HK-2 (cell line): ENCODE measurements around the gene OR5K2.

Experiments
- DNase-seq: peaks from one replicate; pipeline ENCODE4 v3.0.0-alpha.2; 2018; ENCODE audit not compliant: unreplicated experiment

The OR5K2 gene

GRCh38 chr3:98522544-98523281, 25.2 kb downstream of the OR5K2 start, which contains the start of gene CLDND1:
Gene CLDND1 (minus strand): TSS chr3:98522902. CDS start chr3:98521424, 1,478 bp downstream.
- peak; percentile 98 for DNase-seq

GRCh38 chr3:98525494-98525893, 28.0 kb downstream of the OR5K2 start:
- no peak for DNase-seq

- DNase-seq, result no peak
These were observed 31.2 kb downstream of the OR5K2 start for GRCh38 chr3:98528474-98529346.

- no peak for DNase-seq
These were observed 32.5 kb downstream of the OR5K2 start for GRCh38 chr3:98529856-98530459.

- DNase-seq, result no peak
These were observed 33.2 kb downstream of the OR5K2 start for GRCh38 chr3:98530676-98531075.

- no peak for DNase-seq
These were observed 34.3 kb downstream of the OR5K2 start, which contains the start of gene GPR15 for GRCh38 chr3:98531622-98532274. Gene GPR15 (plus strand): TSS chr3:98531978. CDS start chr3:98532034, 56 bp downstream.

- no peak for DNase-seq
These were observed 34.8 kb downstream of the OR5K2 start for GRCh38 chr3:98532275-98532637.

- DNase-seq, result no peak
These were observed 35.5 kb downstream of the OR5K2 start for GRCh38 chr3:98532709-98533571.

GRCh38 chr3:98534168-98534567, 36.7 kb downstream of the OR5K2 start:
- DNase-seq, result no peak

GRCh38 chr3:98534734-98535133, 37.3 kb downstream of the OR5K2 start:
- no peak for DNase-seq

- no peak for DNase-seq
These were observed 39.1 kb downstream of the OR5K2 start for GRCh38 chr3:98536456-98537017.

GRCh38 chr3:98540346-98540745, 42.9 kb downstream of the OR5K2 start:
- DNase-seq, result no peak

- DNase-seq, result no peak
These were observed 44.2 kb downstream of the OR5K2 start for GRCh38 chr3:98541695-98542094.

- DNase-seq, result no peak
These were observed 45.1 kb downstream of the OR5K2 start for GRCh38 chr3:98542623-98543022.

- no peak for DNase-seq
These were observed 48.5 kb downstream of the OR5K2 start for GRCh38 chr3:98545940-98546339.
